ENCODE data around the gene ERG. TPM values are rescaled to one million over a fixed set of nuclear protein-coding genes. Genes with fewer than 3 reads are reported as not detected.
A peak's percentile ranks its signal among the peaks of the same experiment; 100 is the strongest.

ERG gene
- total and polyA plus RNA-seq, 4 donors, result 4.8 to 19.6 (median 7.6) TPM

GRCh38 chr21:38468989-38469388 is 29.3 kb downstream of the ERG start:
- H3K36me3 ChIP-seq (ENCODE audit: control insufficient read depth, insufficient read depth, low read length), result no peaks in the 10 kb centered on the region
- H3K4me1 ChIP-seq (ENCODE audit: control insufficient read depth, insufficient read depth, low read length), result peaks cover 5% of the 10 kb centered on the region
- DNase-seq (ENCODE audit: low read depth in 4 of 6, low spot score in 6 of 6), result no peak
- H3K27ac ChIP-seq (ENCODE audit: low read depth, low read length), result no peak overlapping the region
- H3K9me3 ChIP-seq (ENCODE audit: control insufficient read depth, insufficient read depth, low read length), result no peaks in the 10 kb centered on the region
- H3K4me3 ChIP-seq (ENCODE audit: low read depth, low read length), result no peak overlapping the region
- no peaks in the 10 kb centered on the region for H3K27me3 ChIP-seq (ENCODE audit: control insufficient read depth, insufficient read depth, low read length)
- WGBS (ENCODE audit: insufficient coverage), result 85% methylated on average over 4 of the region's 4 CpGs

- no peak overlapping the region for H3K27ac ChIP-seq (ENCODE audit: low read depth, low read length)
- no peaks in the 10 kb centered on the region for H3K9me3 ChIP-seq (ENCODE audit: control insufficient read depth, insufficient read depth, low read length)
- no peaks in the 10 kb centered on the region for H3K27me3 ChIP-seq (ENCODE audit: control insufficient read depth, insufficient read depth, low read length)
- H3K36me3 ChIP-seq (ENCODE audit: control insufficient read depth, insufficient read depth, low read length), result no peaks in the 10 kb centered on the region
- WGBS (ENCODE audit: insufficient coverage), result 40% methylated on average over 1 of the region's 4 CpGs
- no peak for DNase-seq (ENCODE audit: low read depth in 4 of 6, low spot score in 6 of 6)
- peaks cover 5% of the 10 kb centered on the region for H3K4me1 ChIP-seq (ENCODE audit: control insufficient read depth, insufficient read depth, low read length)
- H3K4me3 ChIP-seq (ENCODE audit: low read depth, low read length), result no peak overlapping the region
Measured at GRCh38 chr21:38467911-38468310, 30.4 kb downstream of the ERG start.

GRCh38 chr21:38467374-38467773 is 30.9 kb downstream of the ERG start:
- Histone ChIP-seq H3K27me3 (ENCODE audit: control insufficient read depth, insufficient read depth, low read length) (no peaks in the 10 kb centered on the region), H3K4me3 (ENCODE audit: low read depth, low read length) (no peak overlapping the region), H3K9me3 (ENCODE audit: control insufficient read depth, insufficient read depth, low read length) (no peaks in the 10 kb centered on the region), H3K36me3 (ENCODE audit: control insufficient read depth, insufficient read depth, low read length) (no peaks in the 10 kb centered on the region), H3K27ac (ENCODE audit: low read depth, low read length) (no peak overlapping the region), H3K4me1 (ENCODE audit: control insufficient read depth, insufficient read depth, low read length) (peaks cover under 1% of the 10 kb centered on the region)
- 60% methylated on average over 1 of the region's 4 CpGs for WGBS (ENCODE audit: insufficient coverage)
- DNase-seq (ENCODE audit: low read depth in 4 of 6, low spot score in 6 of 6), result no peak

GRCh38 chr21:38460171-38460742 is 38.0 kb downstream of the ERG start:
- H3K36me3 ChIP-seq (ENCODE audit: control insufficient read depth, insufficient read depth, low read length), result no peaks in the 10 kb centered on the region
- no peaks in the 10 kb centered on the region for H3K27me3 ChIP-seq (ENCODE audit: control insufficient read depth, insufficient read depth, low read length)
- H3K9me3 ChIP-seq (ENCODE audit: control insufficient read depth, insufficient read depth, low read length), result no peaks in the 10 kb centered on the region
- no peaks in the 10 kb centered on the region for H3K4me1 ChIP-seq (ENCODE audit: control insufficient read depth, insufficient read depth, low read length)
- peak in 1 of 6 donors; percentile 16 for DNase-seq (ENCODE audit: low read depth in 4 of 6, low spot score in 6 of 6)
- no peak overlapping the region for H3K4me3 ChIP-seq (ENCODE audit: low read depth, low read length)
- no peak overlapping the region for H3K27ac ChIP-seq (ENCODE audit: low read depth, low read length)
- 49% methylated on average over 4 of the region's 6 CpGs for WGBS (ENCODE audit: insufficient coverage)

DNA sequence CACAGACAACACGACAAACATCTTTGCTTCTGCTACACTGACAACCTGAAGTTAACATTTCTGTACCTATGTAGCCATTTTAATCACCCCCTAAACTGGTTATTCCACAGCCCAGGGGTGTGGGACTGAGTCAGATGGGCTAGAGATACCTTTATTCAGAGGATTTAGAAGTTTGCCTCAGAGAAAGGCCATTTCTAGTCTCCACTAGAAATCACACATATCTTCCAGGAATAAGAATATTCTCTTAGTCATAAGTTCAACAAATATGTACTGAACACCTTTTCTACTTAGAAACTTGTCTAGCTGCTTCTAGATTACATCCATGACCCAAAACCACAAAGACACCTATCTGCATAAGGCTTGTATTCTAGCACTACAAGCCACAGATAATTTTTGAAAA is 38.8 kb downstream of the ERG start:
- H3K27me3 ChIP-seq (ENCODE audit: control insufficient read depth, insufficient read depth, low read length), result no peaks in the 10 kb centered on the region
- H3K36me3 ChIP-seq (ENCODE audit: control insufficient read depth, insufficient read depth, low read length), result no peaks in the 10 kb centered on the region
- DNase-seq (ENCODE audit: low read depth in 4 of 6, low spot score in 6 of 6), result no peak
- H3K9me3 ChIP-seq (ENCODE audit: control insufficient read depth, insufficient read depth, low read length), result no peaks in the 10 kb centered on the region
- no peak overlapping the region for H3K27ac ChIP-seq (ENCODE audit: low read depth, low read length)
- no peaks in the 10 kb centered on the region for H3K4me1 ChIP-seq (ENCODE audit: control insufficient read depth, insufficient read depth, low read length)
- H3K4me3 ChIP-seq (ENCODE audit: low read depth, low read length), result no peak overlapping the region
- WGBS (ENCODE audit: insufficient coverage), result 100% methylated on average over 1 of the region's 1 CpG

- no peak overlapping the region for H3K27ac ChIP-seq (ENCODE audit: low read depth, low read length)
- no peak overlapping the region for H3K4me3 ChIP-seq (ENCODE audit: low read depth, low read length)
- no peaks in the 10 kb centered on the region for H3K36me3 ChIP-seq (ENCODE audit: control insufficient read depth, insufficient read depth, low read length)
- no peaks in the 10 kb centered on the region for H3K4me1 ChIP-seq (ENCODE audit: control insufficient read depth, insufficient read depth, low read length)
- no peaks in the 10 kb centered on the region for H3K27me3 ChIP-seq (ENCODE audit: control insufficient read depth, insufficient read depth, low read length)
- DNase-seq (ENCODE audit: low read depth in 4 of 6, low spot score in 6 of 6), result no peak
- 53% methylated on average over 4 of the region's 4 CpGs for WGBS (ENCODE audit: insufficient coverage)
- H3K9me3 ChIP-seq (ENCODE audit: control insufficient read depth, insufficient read depth, low read length), result no peaks in the 10 kb centered on the region
Measured at GRCh38 chr21:38455403-38455802, 42.9 kb downstream of the ERG start.

GRCh38 chr21:38454702-38455101 is 43.6 kb downstream of the ERG start:
- Histone ChIP-seq H3K4me1 (ENCODE audit: control insufficient read depth, insufficient read depth, low read length) (no peaks in the 10 kb centered on the region), H3K27me3 (ENCODE audit: control insufficient read depth, insufficient read depth, low read length) (no peaks in the 10 kb centered on the region), H3K4me3 (ENCODE audit: low read depth, low read length) (no peak overlapping the region), H3K27ac (ENCODE audit: low read depth, low read length) (no peak overlapping the region), H3K9me3 (ENCODE audit: control insufficient read depth, insufficient read depth, low read length) (no peaks in the 10 kb centered on the region), H3K36me3 (ENCODE audit: control insufficient read depth, insufficient read depth, low read length) (no peaks in the 10 kb centered on the region)
- WGBS (ENCODE audit: insufficient coverage), result no CpG with 5 or more reads among the region's 2 CpGs
- DNase-seq (ENCODE audit: low read depth in 4 of 6, low spot score in 6 of 6), result no peak

DNA sequence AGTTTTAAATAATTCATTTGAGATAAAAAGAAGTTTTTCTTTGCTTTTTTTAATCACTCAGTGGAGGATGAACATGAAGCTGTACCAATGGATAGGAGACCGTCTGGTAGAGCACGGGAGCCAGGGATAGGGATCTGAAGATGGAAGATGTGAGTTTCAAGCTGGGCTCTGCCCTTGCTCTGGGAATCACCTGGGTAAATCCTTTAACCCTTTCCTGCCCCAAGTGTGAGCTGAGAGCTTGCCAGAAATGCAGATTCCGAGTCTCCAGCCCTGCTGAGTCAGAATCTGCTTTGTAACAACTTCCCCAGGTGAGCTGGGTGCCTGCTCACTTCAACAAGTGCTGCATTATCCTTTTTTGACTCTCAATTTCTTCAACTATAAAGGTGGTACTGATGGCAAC is 44.1 kb downstream of the ERG start:
- Histone ChIP-seq H3K9me3 (ENCODE audit: control insufficient read depth, insufficient read depth, low read length) (no peaks in the 10 kb centered on the region), H3K4me1 (ENCODE audit: control insufficient read depth, insufficient read depth, low read length) (no peaks in the 10 kb centered on the region), H3K36me3 (ENCODE audit: control insufficient read depth, insufficient read depth, low read length) (no peaks in the 10 kb centered on the region), H3K27ac (ENCODE audit: low read depth, low read length) (no peak overlapping the region), H3K27me3 (ENCODE audit: control insufficient read depth, insufficient read depth, low read length) (no peaks in the 10 kb centered on the region), H3K4me3 (ENCODE audit: low read depth, low read length) (no peak overlapping the region)
- 38% methylated on average over 3 of the region's 3 CpGs for WGBS (ENCODE audit: insufficient coverage)
- DNase-seq (ENCODE audit: low read depth in 4 of 6, low spot score in 6 of 6), result no peak

- WGBS (ENCODE audit: insufficient coverage), result 6% methylated on average over 2 of the region's 5 CpGs
- DNase-seq (ENCODE audit: low read depth in 4 of 6, low spot score in 6 of 6), result peak in 1 of 6 donors; percentile 66
- no peaks in the 10 kb centered on the region for H3K9me3 ChIP-seq (ENCODE audit: control insufficient read depth, insufficient read depth, low read length)
Measured at GRCh38 chr21:38448671-38449385, 49.4 kb downstream of the ERG start.

GRCh38 chr21:38447611-38448010 is 50.7 kb downstream of the ERG start:
- no peak overlapping the region for H3K27ac ChIP-seq (ENCODE audit: low read depth, low read length)
- H3K27me3 ChIP-seq (ENCODE audit: control insufficient read depth, insufficient read depth, low read length), result no peaks in the 10 kb centered on the region
- no peak for DNase-seq (ENCODE audit: low read depth in 4 of 6, low spot score in 6 of 6)
- no CpG with 5 or more reads among the region's 3 CpGs for WGBS (ENCODE audit: insufficient coverage)
- no peak overlapping the region for H3K4me3 ChIP-seq (ENCODE audit: low read depth, low read length)
- H3K36me3 ChIP-seq (ENCODE audit: control insufficient read depth, insufficient read depth, low read length), result no peaks in the 10 kb centered on the region
- H3K9me3 ChIP-seq (ENCODE audit: control insufficient read depth, insufficient read depth, low read length), result no peaks in the 10 kb centered on the region
- no peaks in the 10 kb centered on the region for H3K4me1 ChIP-seq (ENCODE audit: control insufficient read depth, insufficient read depth, low read length)

More at GRCh38 chr21:38448671-38449385, 49.4 kb downstream of the ERG start:
- Histone ChIP-seq H3K4me3 (ENCODE audit: low read depth, low read length) (no peak overlapping the region), H3K4me1 (ENCODE audit: control insufficient read depth, insufficient read depth, low read length) (no peaks in the 10 kb centered on the region), H3K27me3 (ENCODE audit: control insufficient read depth, insufficient read depth, low read length) (no peaks in the 10 kb centered on the region), H3K36me3 (ENCODE audit: control insufficient read depth, insufficient read depth, low read length) (no peaks in the 10 kb centered on the region), H3K27ac (ENCODE audit: low read depth, low read length) (no peak overlapping the region)

All from spinal cord (tissue), 10 donors.